Embryonic facial prominence (tissue), 1 donor: ENCODE measurements around the gene ZMIZ1.

Experiments
- DNase-seq: peaks from one replicate; pipeline ENCODE4 v3.0.0-alpha.2; 2016; ENCODE audit errors: extremely low spot score

The ZMIZ1 gene

GRCh38 chr10:79137300-79137756 is 68.6 kb downstream of the ZMIZ1 start:
- DNase-seq: no peak

GRCh38 chr10:79137826-79138225 is 69.1 kb downstream of the ZMIZ1 start:
- DNase-seq: no peak

GRCh38 chr10:79138449-79139123 is 69.8 kb downstream of the ZMIZ1 start:
- no peak for DNase-seq

- no peak for DNase-seq
Measured at GRCh38 chr10:79139124-79139835, 70.5 kb downstream of the ZMIZ1 start.

GRCh38 chr10:79140085-79140793 is 71.5 kb downstream of the ZMIZ1 start:
- DNase-seq: no peak

GRCh38 chr10:79140855-79141254 is 72.1 kb downstream of the ZMIZ1 start:
- no peak for DNase-seq

- no peak for DNase-seq
Measured at GRCh38 chr10:79142064-79142491, 73.3 kb downstream of the ZMIZ1 start.

GRCh38 chr10:79142522-79143309 is 74.0 kb downstream of the ZMIZ1 start:
- no peak for DNase-seq

- DNase-seq: no peak
Measured at GRCh38 chr10:79143879-79144278, 75.1 kb downstream of the ZMIZ1 start.

GRCh38 chr10:79144351-79145173 is 75.8 kb downstream of the ZMIZ1 start:
- DNase-seq: no peak

GRCh38 chr10:79145174-79145483 is 76.4 kb downstream of the ZMIZ1 start:
- no peak for DNase-seq

- DNase-seq: no peak
Measured at GRCh38 chr10:79145517-79146470, 77.0 kb downstream of the ZMIZ1 start.

- DNase-seq: no peak
Measured at GRCh38 chr10:79146611-79147130, 77.9 kb downstream of the ZMIZ1 start.

- DNase-seq: no peak
Measured at GRCh38 chr10:79147306-79147705, 78.5 kb downstream of the ZMIZ1 start.

GRCh38 chr10:79147796-79148451 is 79.2 kb downstream of the ZMIZ1 start:
- DNase-seq: no peak

- DNase-seq: no peak
Measured at GRCh38 chr10:79148452-79149344, 79.9 kb downstream of the ZMIZ1 start.

- no peak for DNase-seq
Measured at GRCh38 chr10:79149345-79149661, 80.5 kb downstream of the ZMIZ1 start.
